Spinal cord (tissue), 10 donors: ENCODE data around the gene OSBP2. TPM values are rescaled to one million over a fixed set of nuclear protein-coding genes. Genes with fewer than 3 reads are reported as not detected.

Experiments used
- DNase-seq, 6 donors: peaks; one replicate each; pipeline versions ENCODE4 v3.0.0 to v3.0.0-alpha.2; 2013 to 2015; ENCODE audit warnings: low spot score in 6 of 6, low read depth in 4 of 6
- H3K27ac ChIP-seq: one replicate; pipeline ENCODE4 v1.5.1; 2013; ENCODE audit warnings: low read depth, low read length, control low read depth
- H3K27me3 ChIP-seq: one replicate; pipeline ENCODE4 v1.6.1; 2013; ENCODE audit warnings: low read length; ENCODE audit not compliant: control insufficient read depth, insufficient read depth
- H3K36me3 ChIP-seq: one replicate; pipeline ENCODE4 v1.6.1; 2013; ENCODE audit warnings: low read length; ENCODE audit not compliant: control insufficient read depth, insufficient read depth
- H3K4me1 ChIP-seq: one replicate; pipeline ENCODE4 v1.6.1; 2013; ENCODE audit warnings: low read length; ENCODE audit not compliant: control insufficient read depth, insufficient read depth
- H3K4me3 ChIP-seq: one replicate; pipeline ENCODE4 v1.5.1; 2013; ENCODE audit warnings: low read depth, low read length, control low read depth
- H3K9me3 ChIP-seq: one replicate; pipeline ENCODE4 v1.6.1; 2013; ENCODE audit warnings: low read length; ENCODE audit not compliant: control insufficient read depth, insufficient read depth
- WGBS: methylation state at CpG from one replicate; pipeline ENCODE4 v1.1.5; 2013; ENCODE audit warnings: missing lambda C conversion rate; ENCODE audit not compliant: insufficient coverage; 5-methylcytosine and 5-hydroxymethylcytosine counted together
- polyA plus RNA-seq, 2 donors: library from polyadenylated mRNA; unstranded; fragments of 120-200 nt; gene quantifications; one replicate each; pipeline ENCODE4 v1.2.1, GENCODE V29; 2013; ENCODE audit not compliant: insufficient read length in 2 of 2
- total RNA-seq, 2 donors: library from RNA; depleted of rRNA in 1 of 2; stranded (reverse); fragments of 120-200 nt in 1 of 2; fragments of >200 nt in 1 of 2; gene quantifications; one replicate each; pipeline versions ENCODE4 v1.2.3 to v1.2.4, GENCODE V29; 2013 to 2014
- donor health status: healthy.

OSBP2 gene
- total and polyA plus RNA-seq, 4 donors: 20.7 to 25.0 (median 22.4) TPM

DNA sequence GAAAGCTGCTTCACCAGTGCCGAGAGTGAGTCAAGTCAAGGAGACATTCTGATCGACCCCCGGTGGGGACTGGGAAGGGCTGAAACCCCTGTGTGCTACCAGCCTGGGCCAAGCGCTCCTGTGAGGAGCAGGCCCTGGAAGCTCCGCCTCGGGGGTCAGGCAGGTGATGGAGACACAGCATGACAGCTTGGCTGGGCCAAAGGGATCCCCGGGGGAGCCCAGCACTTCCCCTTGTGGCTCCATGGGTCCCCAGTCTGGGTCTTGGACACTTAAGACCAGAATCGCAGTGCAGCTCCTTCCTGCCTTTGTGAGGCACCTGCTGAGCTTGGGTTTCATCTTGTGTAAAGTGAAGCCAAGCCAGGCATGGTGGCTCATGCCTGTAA, 184.7 kb downstream of the OSBP2 start:
- no peaks in the 10 kb centered on the region for H3K9me3 ChIP-seq
- peaks cover 51% of the 10 kb centered on the region for H3K36me3 ChIP-seq
- no peak for DNase-seq
- H3K27ac ChIP-seq: no peak overlapping the region
- peaks cover 40% of the 10 kb centered on the region for H3K4me1 ChIP-seq
- 65% methylated on average over 8 of the region's 8 CpGs for WGBS
- no peak overlapping the region for H3K4me3 ChIP-seq
- no peaks in the 10 kb centered on the region for H3K27me3 ChIP-seq

DNA sequence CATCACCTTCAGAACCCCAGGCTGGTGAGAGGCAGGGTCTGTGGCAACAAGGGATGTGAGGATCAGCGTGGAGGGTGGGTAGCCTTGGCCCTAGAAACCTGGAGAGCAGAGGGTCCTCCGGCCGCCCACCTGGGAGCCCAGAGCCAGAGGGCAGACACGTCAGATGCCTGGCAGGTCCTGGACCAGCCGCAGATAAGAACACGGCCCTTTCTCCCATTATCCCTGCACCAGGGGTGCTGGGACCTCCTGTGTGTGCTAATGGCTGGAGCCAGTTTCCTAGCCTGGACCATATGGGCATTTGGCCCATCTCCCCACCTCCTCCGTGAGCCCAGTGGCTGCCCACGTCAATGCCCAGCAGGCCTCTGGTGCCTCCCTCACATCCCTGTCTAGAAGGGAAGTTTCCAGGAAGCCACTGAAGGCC, 185.5 kb downstream of the OSBP2 start:
- Histone ChIP-seq H3K27me3 (no peaks in the 10 kb centered on the region), H3K4me1 (peaks cover 40% of the 10 kb centered on the region), H3K36me3 (peaks cover 52% of the 10 kb centered on the region), H3K27ac (no peak overlapping the region), H3K9me3 (no peaks in the 10 kb centered on the region), H3K4me3 (no peak overlapping the region)
- 93% methylated on average over 6 of the region's 8 CpGs for WGBS
- DNase-seq: no peak

DNA sequence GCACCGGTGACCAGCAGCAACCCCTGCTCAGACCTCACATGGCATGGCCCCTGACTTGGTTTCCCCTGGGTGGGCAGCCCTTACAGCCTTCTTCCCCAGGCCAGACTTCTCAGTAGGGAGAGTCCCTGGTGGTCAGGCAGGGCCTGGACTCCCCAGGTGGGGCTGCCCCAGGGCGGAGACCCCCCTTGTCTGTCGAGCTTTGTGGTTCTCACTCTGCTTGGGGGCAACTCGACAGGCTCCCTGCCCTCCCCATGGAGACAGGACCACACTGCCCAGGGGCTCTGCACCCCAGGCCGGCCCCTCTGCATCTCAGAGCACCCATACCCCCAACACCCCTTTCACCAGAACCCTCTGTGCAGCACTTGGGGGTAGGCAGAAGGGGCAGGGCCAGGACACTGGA, 186.2 kb downstream of the OSBP2 start:
- no peak overlapping the region for H3K27ac ChIP-seq
- WGBS: 93% methylated on average over 3 of the region's 5 CpGs
- H3K4me3 ChIP-seq: no peak overlapping the region
- no peaks in the 10 kb centered on the region for H3K9me3 ChIP-seq
- peaks cover 52% of the 10 kb centered on the region for H3K36me3 ChIP-seq
- peaks cover 37% of the 10 kb centered on the region for H3K4me1 ChIP-seq
- H3K27me3 ChIP-seq: no peaks in the 10 kb centered on the region
- no peak for DNase-seq

DNA sequence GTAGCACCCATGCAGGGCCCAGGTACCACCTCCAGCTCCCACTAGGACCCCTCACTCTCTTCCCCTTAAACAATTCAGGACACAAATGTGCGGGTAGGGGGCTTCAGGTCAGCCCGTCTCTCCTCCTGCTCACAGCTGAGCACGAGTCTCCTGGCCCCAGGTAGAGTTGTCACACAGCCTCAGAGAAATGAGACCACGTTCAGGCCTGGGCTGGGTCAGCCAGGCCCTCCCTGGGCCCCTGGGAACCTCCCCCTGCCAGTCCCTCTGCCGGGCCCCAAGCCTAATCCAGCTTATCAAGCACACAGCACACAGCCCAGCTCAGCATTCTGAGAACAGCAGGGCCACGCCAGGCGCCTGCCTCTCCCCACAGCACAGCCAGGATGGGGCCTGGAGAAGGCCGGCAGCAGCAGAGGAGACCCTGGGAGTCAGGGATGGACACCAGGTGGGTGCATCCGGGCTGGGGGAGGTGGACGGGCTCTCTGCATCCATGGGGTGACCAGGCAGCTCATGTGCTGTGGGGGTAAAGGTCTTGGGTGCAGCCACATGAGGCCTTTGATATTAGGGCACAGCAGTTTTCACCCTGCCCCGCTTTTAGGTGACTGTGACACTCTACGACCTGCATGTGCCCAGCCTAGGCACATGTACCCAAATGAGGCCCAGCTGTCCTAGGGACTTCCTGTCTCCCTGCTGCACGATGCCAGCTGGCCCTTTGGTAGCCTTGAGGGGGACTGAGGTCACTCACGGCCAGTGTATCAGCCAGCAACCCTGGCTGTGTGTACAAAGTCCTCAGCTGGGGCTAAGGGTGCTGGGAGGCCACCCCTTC, 186.9 kb downstream of the OSBP2 start:
- DNase-seq: no peak
- WGBS: 72% methylated on average over 14 of the region's 14 CpGs
- Histone ChIP-seq H3K27ac (no peak overlapping the region), H3K27me3 (no peaks in the 10 kb centered on the region), H3K36me3 (peaks cover 47% of the 10 kb centered on the region), H3K4me3 (no peak overlapping the region), H3K9me3 (no peaks in the 10 kb centered on the region), H3K4me1 (peaks cover 30% of the 10 kb centered on the region)

DNA sequence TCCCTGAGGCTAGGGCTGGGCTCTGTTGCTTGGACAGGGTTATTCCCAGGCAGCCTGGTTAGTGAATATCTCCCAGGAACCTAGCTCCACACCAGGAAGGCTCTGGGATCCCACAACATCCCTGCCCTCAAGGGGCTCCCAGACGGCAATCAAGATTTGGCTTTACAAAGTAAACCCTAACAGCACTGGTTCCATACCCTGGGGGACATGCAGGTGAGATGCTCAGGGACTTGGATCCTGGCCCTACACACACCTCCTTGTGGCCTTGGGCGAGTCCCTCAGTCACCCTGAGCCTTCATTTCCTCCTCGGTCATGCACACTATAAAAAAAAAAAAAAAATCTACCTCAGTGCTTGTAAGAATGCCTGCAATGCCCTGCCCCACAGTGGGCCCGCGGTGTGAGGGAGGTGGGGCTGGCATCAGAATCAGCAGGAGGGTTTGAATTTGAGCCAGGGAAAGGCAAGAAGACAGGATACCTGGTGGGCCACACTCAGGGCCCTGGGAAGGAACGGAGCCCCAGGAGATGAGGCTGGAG, 187.6 kb downstream of the OSBP2 start:
- H3K27ac ChIP-seq: no peak overlapping the region
- DNase-seq: no peak
- no peaks in the 10 kb centered on the region for H3K27me3 ChIP-seq
- 53% methylated on average over 3 of the region's 6 CpGs for WGBS
- H3K4me1 ChIP-seq: peaks cover 24% of the 10 kb centered on the region
- no peaks in the 10 kb centered on the region for H3K9me3 ChIP-seq
- H3K36me3 ChIP-seq: peaks cover 48% of the 10 kb centered on the region
- no peak overlapping the region for H3K4me3 ChIP-seq

DNA sequence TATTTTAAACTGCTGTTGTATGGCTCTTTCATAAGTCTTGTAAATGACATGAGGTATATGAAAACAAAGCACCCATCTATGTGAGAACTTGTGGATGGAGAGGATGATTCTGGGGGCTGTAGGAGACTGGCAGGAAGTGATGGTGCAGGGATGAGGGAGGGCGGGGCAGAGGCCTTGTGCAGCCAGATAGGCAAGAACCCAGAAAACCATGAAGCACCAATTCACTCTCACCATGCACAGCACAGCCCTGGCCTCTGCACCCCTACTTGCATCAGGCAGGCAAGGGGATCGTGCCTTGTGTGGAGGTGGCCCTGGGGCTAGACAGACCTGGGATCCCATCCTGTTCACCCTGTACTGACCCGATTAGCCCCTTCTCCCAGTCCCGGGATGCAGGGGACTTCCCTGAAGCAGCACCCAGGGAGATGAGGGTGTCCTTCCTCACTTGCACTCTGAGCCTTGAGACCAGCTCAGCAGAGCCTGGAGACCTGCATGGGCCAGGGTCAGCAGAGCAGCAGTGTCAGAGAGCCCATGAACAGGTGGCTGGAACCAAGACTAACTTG, 188.4 kb downstream of the OSBP2 start:
- Histone ChIP-seq H3K9me3 (no peaks in the 10 kb centered on the region), H3K27ac (no peak overlapping the region), H3K27me3 (no peaks in the 10 kb centered on the region), H3K4me1 (peaks cover 16% of the 10 kb centered on the region), H3K4me3 (no peak overlapping the region), H3K36me3 (peaks cover 49% of the 10 kb centered on the region)
- WGBS: 94% methylated on average over 3 of the region's 4 CpGs
- no peak for DNase-seq

DNA sequence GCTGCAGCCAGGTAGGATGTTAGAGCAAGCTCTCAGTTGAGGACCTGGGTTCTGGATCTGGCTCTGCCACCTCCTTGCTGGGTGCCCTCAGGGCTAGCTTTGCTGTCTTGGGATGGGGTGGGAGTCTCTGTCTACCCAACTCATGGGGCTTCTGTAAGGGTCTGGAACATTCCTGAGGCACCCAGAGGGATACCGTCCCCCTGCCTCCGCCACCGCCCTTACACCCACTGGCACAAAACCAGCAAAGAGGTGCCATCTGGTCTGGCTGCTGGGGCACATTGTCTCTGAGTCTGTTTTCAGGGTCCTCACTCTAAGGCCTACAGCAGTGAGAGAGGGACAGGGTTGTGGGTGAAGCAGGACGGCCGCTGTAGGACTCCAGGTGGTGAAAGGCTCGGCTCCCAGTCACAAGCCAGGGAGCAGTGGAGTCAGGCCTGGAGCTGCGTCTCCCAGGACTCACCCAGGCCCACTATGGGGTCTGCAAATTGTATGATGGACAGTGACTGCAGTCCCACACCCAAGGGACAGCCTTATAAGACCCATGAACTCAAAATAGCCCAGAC, 189.0 kb downstream of the OSBP2 start:
- no peak overlapping the region for H3K27ac ChIP-seq
- peaks cover 50% of the 10 kb centered on the region for H3K36me3 ChIP-seq
- H3K4me1 ChIP-seq: peaks cover 10% of the 10 kb centered on the region
- no peaks in the 10 kb centered on the region for H3K9me3 ChIP-seq
- H3K27me3 ChIP-seq: no peaks in the 10 kb centered on the region
- WGBS: 96% methylated on average over 3 of the region's 7 CpGs
- no peak overlapping the region for H3K4me3 ChIP-seq
- no peak for DNase-seq

DNA sequence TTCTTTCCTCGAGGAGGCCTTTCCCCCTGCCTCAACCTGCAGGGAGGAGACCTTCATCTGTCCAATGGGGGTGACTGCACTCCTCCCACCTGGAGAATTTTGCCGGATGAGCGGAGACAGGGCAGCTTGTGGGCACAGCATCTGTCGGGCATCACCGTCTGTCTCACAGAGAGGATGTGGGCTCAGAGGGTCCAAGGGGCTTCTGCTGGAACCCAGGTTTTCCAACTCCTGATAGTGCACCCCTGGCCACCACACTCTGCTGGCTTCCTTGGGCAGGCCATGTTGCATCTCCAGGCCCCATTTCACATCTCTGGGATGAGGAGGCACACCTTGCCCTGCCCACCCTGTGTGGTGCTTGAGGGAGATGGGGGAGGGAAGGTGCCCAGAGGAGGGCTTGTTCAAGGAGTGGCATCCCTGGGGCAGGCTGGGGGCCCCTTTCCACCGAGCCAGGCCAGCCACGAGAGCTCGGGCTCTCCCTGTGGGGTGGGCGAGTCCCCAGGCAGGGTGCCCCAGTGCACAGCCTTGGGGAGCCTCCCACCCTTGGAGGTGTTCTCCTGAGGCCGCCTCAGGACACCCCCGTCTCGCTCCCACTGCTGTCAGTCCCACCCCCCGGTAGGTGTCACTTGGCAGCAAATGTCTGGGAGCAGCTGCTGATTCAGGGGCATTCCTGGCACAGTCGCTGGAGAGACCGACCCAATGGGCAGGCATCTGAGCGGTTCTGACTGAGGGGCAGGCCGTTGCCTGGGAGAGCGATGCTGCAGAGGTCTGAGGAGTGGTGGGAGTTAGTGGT, 189.7 kb downstream of the OSBP2 start:
- H3K9me3 ChIP-seq: no peaks in the 10 kb centered on the region
- no peaks in the 10 kb centered on the region for H3K27me3 ChIP-seq
- H3K27ac ChIP-seq: no peak overlapping the region
- DNase-seq: no peak
- 87% methylated on average over 18 of the region's 18 CpGs for WGBS
- no peak overlapping the region for H3K4me3 ChIP-seq
- peaks cover 57% of the 10 kb centered on the region for H3K36me3 ChIP-seq
- peaks cover 2% of the 10 kb centered on the region for H3K4me1 ChIP-seq

DNA sequence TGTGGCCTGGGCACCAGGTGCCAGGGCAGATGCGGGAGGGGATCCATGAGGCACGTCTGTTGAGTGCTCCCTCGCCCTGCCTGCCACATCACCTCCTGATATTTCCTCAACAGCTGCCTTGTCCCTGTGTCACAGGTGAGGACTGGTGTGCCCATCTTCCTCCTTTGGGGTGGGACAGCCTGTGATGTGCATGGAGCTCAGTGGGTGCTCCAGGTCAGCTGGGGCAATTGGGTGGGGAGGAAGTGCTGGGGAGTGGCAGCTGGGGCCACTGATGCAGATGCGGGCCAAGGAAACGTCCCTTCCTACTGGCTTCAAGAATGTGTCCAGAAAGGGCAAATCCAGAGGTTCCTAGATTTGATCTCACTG, 190.3 kb downstream of the OSBP2 start:
- Histone ChIP-seq H3K27ac (no peak overlapping the region), H3K4me3 (no peak overlapping the region), H3K36me3 (peaks cover 62% of the 10 kb centered on the region), H3K27me3 (no peaks in the 10 kb centered on the region), H3K4me1 (no peaks in the 10 kb centered on the region), H3K9me3 (no peaks in the 10 kb centered on the region)
- DNase-seq: no peak
- WGBS: 87% methylated on average over 2 of the region's 5 CpGs
